H9 (cell line): ENCODE results near the gene ETFB. TPM values are rescaled to one million over a fixed set of nuclear protein-coding genes. Genes with fewer than 3 reads are reported as not detected.

Source experiments
- DNase-seq: peaks from one replicate; pipeline ENCODE4 v3.0.0-alpha.2; 2017
- H2AFZ ChIP-seq: one replicate; pipeline ENCODE4 v1.6.1; 2013; ENCODE audit warnings: mild to moderate bottlenecking, low read length, control low read depth, moderate library complexity
- H2AK5ac ChIP-seq: 2 replicates; pipeline ENCODE4 v1.6.1; 2013; ENCODE audit warnings: low read length, control low read depth, mixed read lengths; ENCODE audit not compliant: insufficient read length
- H2BK120ac ChIP-seq: one replicate; pipeline ENCODE4 v1.6.1; 2013; ENCODE audit warnings: low read depth, mild to moderate bottlenecking, low read length, control low read depth, inconsistent platforms; ENCODE audit not compliant: poor library complexity, severe bottlenecking
- H2BK12ac ChIP-seq: 2 replicates; pipeline ENCODE4 v1.6.1; 2013; ENCODE audit warnings: low read length, control low read depth, mixed read lengths, low read depth; ENCODE audit not compliant: insufficient read length
- H2BK15ac ChIP-seq: 2 replicates; pipeline ENCODE4 v1.6.1; 2013; ENCODE audit warnings: low read depth, low read length, control low read depth
- H2BK20ac ChIP-seq: one replicate; pipeline ENCODE4 v1.6.1; 2013; ENCODE audit warnings: low read depth, mild to moderate bottlenecking, low read length, control low read depth, inconsistent platforms; ENCODE audit not compliant: poor library complexity, severe bottlenecking
- H2BK5ac ChIP-seq: 2 replicates; pipeline ENCODE4 v1.6.1; 2013; ENCODE audit warnings: low read length, control low read depth, mixed read lengths; ENCODE audit not compliant: insufficient read length
- H3K14ac ChIP-seq: 2 replicates; pipeline ENCODE4 v1.6.1; 2013; ENCODE audit warnings: low read length, control low read depth; ENCODE audit not compliant: insufficient read depth
- H3K18ac ChIP-seq: 2 replicates; pipeline ENCODE4 v1.6.1; 2013; ENCODE audit warnings: low read depth, mild to moderate bottlenecking, mixed read lengths, low read length, control low read depth; ENCODE audit not compliant: insufficient read length
- H3K23ac ChIP-seq: 2 replicates; pipeline ENCODE4 v1.6.1; 2013; ENCODE audit warnings: low read length, control low read depth, mixed read lengths, low read depth; ENCODE audit not compliant: insufficient read length
- H3K23me2 ChIP-seq: 2 replicates; pipeline ENCODE4 v1.6.1; 2013; ENCODE audit warnings: low read depth, mild to moderate bottlenecking, mixed read lengths, low read length, control low read depth; ENCODE audit not compliant: insufficient read length, poor library complexity, severe bottlenecking
- H3K27ac ChIP-seq: 2 replicates; pipeline ENCODE4 v1.5.1; 2013; ENCODE audit warnings: low read length, control low read depth, mixed read lengths, low read depth; ENCODE audit not compliant: insufficient read length
- H3K27me3 ChIP-seq: 2 replicates; pipeline ENCODE4 v1.6.1; 2013; ENCODE audit warnings: low read length, control low read depth, inconsistent platforms; ENCODE audit not compliant: insufficient read depth
- H3K4ac ChIP-seq: 2 replicates; pipeline ENCODE4 v1.6.1; 2013; ENCODE audit warnings: low read depth, mild to moderate bottlenecking, control low read depth, inconsistent platforms, low read length, moderate library complexity
- H3K4me1 ChIP-seq: 2 replicates; pipeline ENCODE4 v1.6.1; 2013; ENCODE audit warnings: low read length, control low read depth, inconsistent platforms; ENCODE audit not compliant: insufficient read depth
- H3K4me2 ChIP-seq: 2 replicates; pipeline ENCODE4 v1.6.1; 2013; ENCODE audit warnings: low read length, control low read depth, mixed read lengths; ENCODE audit not compliant: insufficient read length, insufficient read depth
- H3K56ac ChIP-seq: 2 replicates; pipeline ENCODE4 v1.6.1; 2013; ENCODE audit warnings: low read depth, mild to moderate bottlenecking, mixed read lengths, low read length, control low read depth; ENCODE audit not compliant: insufficient read length
- H3K79me1 ChIP-seq: 2 replicates; pipeline ENCODE4 v1.6.1; 2013; ENCODE audit warnings: low read depth, mild to moderate bottlenecking, moderate library complexity, low read length, control low read depth, inconsistent platforms; ENCODE audit not compliant: insufficient read depth, poor library complexity, severe bottlenecking
- H3K79me2 ChIP-seq: 2 replicates; pipeline ENCODE4 v1.6.1; 2013; ENCODE audit warnings: low read length, control low read depth, inconsistent platforms; ENCODE audit not compliant: insufficient read depth
- H3K9ac ChIP-seq: 2 replicates; pipeline ENCODE4 v1.6.1; 2013; ENCODE audit warnings: low read length, control low read depth, mixed read lengths; ENCODE audit not compliant: insufficient read length; ENCODE audit errors: extremely low read depth
- H3K9me3 ChIP-seq: one replicate; pipeline ENCODE4 v1.6.1; 2013; ENCODE audit warnings: low read depth, low read length, inconsistent platforms; ENCODE audit not compliant: control insufficient read depth
- H3T11ph ChIP-seq: one replicate; pipeline ENCODE4 v1.6.1; 2013; ENCODE audit warnings: mild to moderate bottlenecking, low read length, control low read depth, inconsistent platforms
- H4K20me1 ChIP-seq: one replicate; pipeline ENCODE4 v1.6.1; 2013; ENCODE audit not compliant: control insufficient read depth, insufficient read length, insufficient read depth
- H4K5ac ChIP-seq: 2 replicates; pipeline ENCODE4 v1.6.1; 2013; ENCODE audit warnings: low read depth, mild to moderate bottlenecking, mixed read lengths, low read length, control low read depth; ENCODE audit not compliant: insufficient read length
- H4K8ac ChIP-seq: replicated peaks from 2 replicates; pipeline ENCODE4 v1.6.1; 2013; ENCODE audit warnings: low read length, control low read depth, mixed read lengths, low read depth; ENCODE audit not compliant: insufficient read length
- H4K91ac ChIP-seq: 2 replicates; pipeline ENCODE4 v1.6.1; 2013; ENCODE audit warnings: low read depth, mild to moderate bottlenecking, moderate library complexity, mixed read lengths, low read length, control low read depth; ENCODE audit not compliant: insufficient read length
- H3K27ac Mint-ChIP-seq, 3 experiments: 2 replicates in 2 of 3; 3 replicates in 1 of 3; pipeline ENCODE4 v1.8.0; 2020 to 2021; ENCODE audit warnings: mixed read lengths in 3 of 3, mild to moderate bottlenecking in 1 of 3, moderate library complexity in 1 of 3
- H3K27me3 Mint-ChIP-seq: 2 replicates; pipeline ENCODE4 v1.8.0; 2021; ENCODE audit warnings: low read depth, mild to moderate bottlenecking, moderate library complexity, mixed read lengths
- H3K36me3 Mint-ChIP-seq, 3 experiments: 2 replicates in 2 of 3; 3 replicates in 1 of 3; pipeline ENCODE4 v1.8.0; 2020 to 2021; ENCODE audit warnings: low read depth in 3 of 3, mixed read lengths in 3 of 3; ENCODE audit not compliant: insufficient read depth in 1 of 3
- H3K4me1 Mint-ChIP-seq, 2 experiments: 2 replicates each; pipeline ENCODE4 v1.8.0; 2020; ENCODE audit warnings: mixed read lengths in 2 of 2
- H3K4me3 Mint-ChIP-seq, 2 experiments: 2 replicates in 1 of 2; 3 replicates in 1 of 2; pipeline ENCODE4 v1.8.0; 2020 to 2021; ENCODE audit warnings: mild to moderate bottlenecking in 2 of 2, mixed read lengths in 2 of 2, moderate library complexity in 1 of 2
- H3K9me3 Mint-ChIP-seq, 2 experiments: 2 replicates in 1 of 2; 3 replicates in 1 of 2; pipeline ENCODE4 v1.8.0; 2020; ENCODE audit warnings: mild to moderate bottlenecking in 2 of 2, mixed read lengths in 2 of 2, moderate library complexity in 1 of 2
- WGBS: extraction: QIAGEN DNeasy Blood & Tissue Kit; methylation state at CpG from one replicate; pipeline ENCODE4 v1.1.7; 2013; ENCODE audit warnings: missing lambda C conversion rate, low lambda C conversion rate, mixed read lengths; ENCODE audit not compliant: insufficient read length; ENCODE audit errors: extremely low coverage; 5-methylcytosine and 5-hydroxymethylcytosine counted together
- total RNA-seq: library from RNA; stranded (reverse); gene quantifications from 2 replicates; pipeline ENCODE4 v1.2.1, GENCODE V29; 2021
- TF ChIP-seq, protein P1 (sequence below): fragments of 200-600 bp; sonication (generic); conservative IDR thresholded peaks from 3 replicates; pipeline ENCODE4 v1.8.0; 2021; ENCODE audit warnings: antibody characterized with exemption, mild to moderate bottlenecking

The ETFB gene
- total RNA-seq, 1 experiment from 2014 or later = 49.4 TPM

- H2BK20ac ChIP-seq = no peak overlapping the region
- no peak overlapping the region for H2BK5ac ChIP-seq
- H4K8ac ChIP-seq = no peak overlapping the region
- H3K9me3 ChIP-seq = no peaks in the 10 kb centered on the region
- H3K9ac ChIP-seq = no peak overlapping the region
- TF ChIP-seq, protein P1, sequence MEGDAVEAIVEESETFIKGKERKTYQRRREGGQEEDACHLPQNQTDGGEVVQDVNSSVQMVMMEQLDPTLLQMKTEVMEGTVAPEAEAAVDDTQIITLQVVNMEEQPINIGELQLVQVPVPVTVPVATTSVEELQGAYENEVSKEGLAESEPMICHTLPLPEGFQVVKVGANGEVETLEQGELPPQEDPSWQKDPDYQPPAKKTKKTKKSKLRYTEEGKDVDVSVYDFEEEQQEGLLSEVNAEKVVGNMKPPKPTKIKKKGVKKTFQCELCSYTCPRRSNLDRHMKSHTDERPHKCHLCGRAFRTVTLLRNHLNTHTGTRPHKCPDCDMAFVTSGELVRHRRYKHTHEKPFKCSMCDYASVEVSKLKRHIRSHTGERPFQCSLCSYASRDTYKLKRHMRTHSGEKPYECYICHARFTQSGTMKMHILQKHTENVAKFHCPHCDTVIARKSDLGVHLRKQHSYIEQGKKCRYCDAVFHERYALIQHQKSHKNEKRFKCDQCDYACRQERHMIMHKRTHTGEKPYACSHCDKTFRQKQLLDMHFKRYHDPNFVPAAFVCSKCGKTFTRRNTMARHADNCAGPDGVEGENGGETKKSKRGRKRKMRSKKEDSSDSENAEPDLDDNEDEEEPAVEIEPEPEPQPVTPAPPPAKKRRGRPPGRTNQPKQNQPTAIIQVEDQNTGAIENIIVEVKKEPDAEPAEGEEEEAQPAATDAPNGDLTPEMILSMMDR = no peak
- H4K91ac ChIP-seq = no peak overlapping the region
- H2AK5ac ChIP-seq = no peak overlapping the region
- no peak overlapping the region for H2BK12ac ChIP-seq
- H3K79me1 ChIP-seq = no peaks in the 10 kb centered on the region
- H3K18ac ChIP-seq = no peak overlapping the region
- Mint-ChIP-seq H3K27me3 (peaks cover 5% of the 10 kb centered on the region), H3K36me3 (peaks cover 6 to 17% (median 12%) of the 10 kb centered on the region in 3 experiments; a peak in 6 of 7 replicates), H3K27ac (peak overlapping the region in 1 of 3 experiments; percentile 3; a peak in 2 of 7 replicates), H3K4me1 (peaks cover 4 to 9% of the 10 kb centered on the region in 2 experiments; a peak in 3 of 4 replicates), H3K9me3 (peaks cover 0 to 2% of the 10 kb centered on the region in 2 experiments; a peak in 2 of 5 replicates), H3K4me3 (no peak overlapping the region)
- H3K56ac ChIP-seq = no peak overlapping the region
- H4K20me1 ChIP-seq = no peaks in the 10 kb centered on the region
- H3K27ac ChIP-seq = no peak overlapping the region
- WGBS = no CpG with 5 or more reads among the region's 14 CpGs
- no peak overlapping the region for H2BK15ac ChIP-seq
- no peak overlapping the region for H3K4ac ChIP-seq
- no peak overlapping the region for H3T11ph ChIP-seq
- no peak overlapping the region for H3K4me2 ChIP-seq
- no peaks in the 10 kb centered on the region for H3K27me3 ChIP-seq
- DNase-seq = no peak
- no peak overlapping the region for H4K5ac ChIP-seq
- no peaks in the 10 kb centered on the region for H3K23me2 ChIP-seq
- H3K79me2 ChIP-seq = no peaks in the 10 kb centered on the region
- H3K23ac ChIP-seq = no peak overlapping the region
- H2BK120ac ChIP-seq = no peak overlapping the region
- no peak overlapping the region for H2AFZ ChIP-seq
- no peaks in the 10 kb centered on the region; the same call in 1 of the 2 replicates for H3K4me1 ChIP-seq
- no peak overlapping the region for H3K14ac ChIP-seq
These were observed 46.4 kb downstream of the ETFB start for GRCh38 chr19:51319649-51320279.
